Chondrocyte (in vitro differentiated cells): ENCODE data around the gene DENND1C. TPM values are rescaled to one million over a fixed set of nuclear protein-coding genes. Genes with fewer than 3 reads are reported as not detected.
A peak's percentile ranks its signal among the peaks of the same experiment; 100 is the strongest.

Source experiments
- DNase-seq: peaks from one replicate; pipeline ENCODE4 v3.0.0; 2021; ENCODE audit warnings: mixed read lengths, low spot score
- H3K27ac Mint-ChIP-seq: one replicate; pipeline ENCODE4 v1.8.0; 2021; ENCODE audit warnings: mild to moderate bottlenecking, moderate library complexity, mixed read lengths; ENCODE audit not compliant: unreplicated experiment
- H3K27me3 Mint-ChIP-seq: 2 replicates; pipeline ENCODE4 v1.8.0; 2021; ENCODE audit warnings: low read depth, mixed read lengths
- H3K36me3 Mint-ChIP-seq: 2 replicates; pipeline ENCODE4 v1.8.0; 2021; ENCODE audit warnings: low read depth, mixed read lengths
- H3K4me1 Mint-ChIP-seq: 2 replicates; pipeline ENCODE4 v1.8.0; 2021; ENCODE audit warnings: low read depth, mild to moderate bottlenecking, mixed read lengths
- H3K4me3 Mint-ChIP-seq: one replicate; pipeline ENCODE4 v1.8.0; 2021; ENCODE audit warnings: mild to moderate bottlenecking, moderate library complexity, mixed read lengths; ENCODE audit not compliant: unreplicated experiment
- H3K9me3 Mint-ChIP-seq: 2 replicates; pipeline ENCODE4 v1.8.0; 2021; ENCODE audit warnings: low read depth, mixed read lengths
- CTCF ChIP-seq: fragments of 200-600 bp; sonication (generic); IDR thresholded peaks from 2 replicates; pipeline ENCODE4 v1.5.0; 2021; ENCODE audit warnings: antibody characterized with exemption, mild to moderate bottlenecking, moderate library complexity
- total RNA-seq: library from RNA; stranded (reverse); gene quantifications from 3 replicates; pipeline ENCODE4 v1.2.1, GENCODE V29; 2021

Gene DENND1C
- total RNA-seq, 1 donor from 2014 or later, result not detected

DNA sequence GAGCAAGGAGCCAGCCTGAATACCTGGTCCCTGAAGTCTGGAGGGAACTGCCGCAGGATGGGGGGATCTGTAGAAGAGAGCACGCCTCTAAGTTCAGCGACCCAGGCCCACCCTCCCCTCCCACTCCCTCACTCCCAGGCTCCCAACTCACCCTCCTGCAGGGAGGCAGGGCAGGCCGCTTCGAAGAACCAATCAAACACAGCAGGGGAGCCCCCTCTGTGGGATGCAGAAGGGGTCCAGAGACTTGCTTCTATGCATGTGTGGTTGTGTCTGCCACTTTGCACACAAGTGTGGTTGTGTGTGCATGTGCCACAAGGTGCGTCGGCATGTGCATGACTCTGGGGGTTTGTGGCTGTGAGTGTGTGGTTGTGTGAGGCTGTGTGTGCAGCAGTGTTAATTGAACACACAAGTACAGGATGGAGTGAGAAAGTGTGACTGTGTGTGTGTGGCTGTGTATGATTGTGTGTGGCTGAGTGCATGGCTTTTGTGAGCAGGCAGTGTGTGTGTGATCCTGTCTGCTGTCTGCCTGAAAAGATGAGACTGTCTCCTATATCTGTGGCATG lies 1.7 kb downstream of the DENND1C start:
- TF ChIP-seq CTCF, result no peak
- no peak for DNase-seq
- Mint-ChIP-seq H3K27ac (no peak overlapping the region), H3K4me1 (peaks cover 6% of the 10 kb centered on the region), H3K27me3 (peaks cover 6% of the 10 kb centered on the region), H3K9me3 (no peaks in the 10 kb centered on the region), H3K36me3 (no peaks in the 10 kb centered on the region), H3K4me3 (no peak overlapping the region)

DNA sequence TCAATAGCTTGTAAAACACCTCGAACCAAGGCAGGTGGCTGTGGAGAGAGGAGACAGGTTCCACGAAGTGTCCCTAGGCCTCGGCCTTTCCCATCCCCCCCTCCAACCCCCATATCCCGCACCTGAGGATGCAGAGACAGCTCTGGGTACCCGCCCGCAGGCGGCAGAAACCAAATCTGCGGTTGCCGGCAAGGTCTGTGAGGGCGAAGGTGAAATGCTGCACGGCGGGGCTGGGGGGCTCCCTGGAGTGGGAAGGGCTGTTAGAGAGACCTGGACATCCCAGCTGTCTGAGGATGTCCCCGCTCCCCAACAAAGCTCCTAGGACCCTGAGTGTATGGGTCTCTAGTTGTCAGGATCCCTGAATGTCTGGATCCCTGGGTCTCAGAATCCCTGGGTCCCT lies 2.8 kb downstream of the DENND1C start:
- Mint-ChIP-seq H3K27ac (no peak overlapping the region), H3K4me1 (peaks cover 6% of the 10 kb centered on the region), H3K4me3 (no peak overlapping the region), H3K36me3 (no peaks in the 10 kb centered on the region), H3K27me3 (peaks cover 12% of the 10 kb centered on the region), H3K9me3 (no peaks in the 10 kb centered on the region)
- TF ChIP-seq CTCF, result no peak
- DNase-seq, result no peak

DNA sequence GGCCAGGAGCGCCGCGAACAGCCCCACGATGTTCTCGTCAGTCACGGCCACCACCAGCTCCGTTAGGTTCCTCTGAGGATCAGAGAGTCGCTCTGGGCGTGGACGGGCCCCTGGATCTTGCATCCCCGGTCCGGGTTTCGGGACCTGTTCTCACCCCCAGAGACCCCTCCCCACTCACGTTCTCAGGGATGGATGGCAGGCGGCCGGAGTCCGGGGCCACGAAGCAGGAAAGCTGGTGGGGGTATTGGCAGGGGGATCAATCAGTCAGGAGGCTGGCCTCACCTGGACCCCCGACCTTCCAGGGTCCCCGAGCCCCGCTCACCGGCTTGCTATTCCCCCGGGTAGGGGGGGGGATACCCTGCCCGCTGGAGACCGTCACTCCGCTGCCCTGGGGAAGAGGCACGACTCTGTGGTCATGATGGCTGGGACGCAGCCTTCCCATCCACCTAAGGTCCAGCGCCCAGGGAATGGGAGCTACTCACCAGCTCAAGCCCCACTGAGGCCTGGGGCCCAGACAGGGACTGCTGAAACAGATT lies 4.6 kb downstream of the DENND1C start:
- Mint-ChIP-seq H3K4me1 (peaks cover 6% of the 10 kb centered on the region), H3K9me3 (no peaks in the 10 kb centered on the region), H3K27me3 (peaks cover 13% of the 10 kb centered on the region), H3K36me3 (no peaks in the 10 kb centered on the region), H3K27ac (no peak overlapping the region), H3K4me3 (peak overlapping the region; percentile 59)
- DNase-seq, result no peak
- TF ChIP-seq CTCF, result no peak

DNA sequence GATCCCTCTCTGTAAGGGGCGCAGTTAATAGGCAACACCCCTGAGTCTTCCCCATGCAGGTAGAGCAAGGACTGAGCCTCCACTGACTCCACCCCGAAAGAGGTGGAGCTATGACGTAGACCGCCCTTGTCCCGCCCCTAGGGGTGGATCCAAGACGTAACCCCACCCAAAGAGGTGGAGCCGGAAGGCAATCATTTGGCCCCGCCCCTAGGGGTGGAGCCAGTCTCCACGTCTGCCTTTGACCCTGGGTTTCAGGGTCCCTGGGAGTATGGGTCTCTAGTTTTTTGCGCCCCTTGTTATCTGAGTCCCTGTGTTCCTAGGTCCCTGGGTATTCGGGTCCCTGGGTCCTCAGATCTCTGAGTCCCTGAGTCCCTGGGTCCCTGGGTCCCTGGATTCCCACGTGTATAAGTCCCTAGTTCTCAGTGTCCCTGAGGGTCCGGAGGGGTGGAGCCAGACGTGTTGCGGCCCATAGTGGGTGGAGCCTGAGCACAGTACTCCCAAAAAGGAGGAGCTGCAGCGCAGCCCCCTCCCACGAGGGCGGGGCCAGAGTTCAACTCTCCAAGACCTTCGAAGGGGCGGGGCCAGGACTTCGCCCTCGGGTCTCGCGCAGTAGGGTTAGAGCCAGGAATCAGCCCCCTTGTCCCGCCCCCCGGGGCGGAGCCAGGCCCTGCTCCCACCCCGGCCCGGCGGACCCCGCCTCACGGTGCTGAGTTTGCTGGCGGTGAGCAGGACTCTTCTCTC lies 5.3 kb downstream of the DENND1C start:
- Mint-ChIP-seq H3K27ac (no peak overlapping the region), H3K9me3 (no peaks in the 10 kb centered on the region), H3K27me3 (peaks cover 13% of the 10 kb centered on the region), H3K4me1 (peaks cover 6% of the 10 kb centered on the region), H3K36me3 (no peaks in the 10 kb centered on the region), H3K4me3 (peak overlapping the region; percentile 59)
- no peak for TF ChIP-seq CTCF
- DNase-seq, result no peak

- no peak overlapping the region for H3K27ac Mint-ChIP-seq
Measured at GRCh38 chr19:6475321-6476108, 6.1 kb downstream of the DENND1C start.

More at GRCh38 chr19:6475321-6476108, 6.1 kb downstream of the DENND1C start:
- DNase-seq, result no peak
- Mint-ChIP-seq H3K36me3 (no peaks in the 10 kb centered on the region), H3K4me1 (peaks cover 6% of the 10 kb centered on the region), H3K4me3 (peak overlapping the region; percentile 59), H3K9me3 (no peaks in the 10 kb centered on the region), H3K27me3 (peaks cover 17% of the 10 kb centered on the region)
- no peak for TF ChIP-seq CTCF
